ENCODE results near the gene LAMA3.
A peak's percentile ranks its signal among the peaks of the same experiment; 100 is the strongest.

LAMA3 gene

DNA sequence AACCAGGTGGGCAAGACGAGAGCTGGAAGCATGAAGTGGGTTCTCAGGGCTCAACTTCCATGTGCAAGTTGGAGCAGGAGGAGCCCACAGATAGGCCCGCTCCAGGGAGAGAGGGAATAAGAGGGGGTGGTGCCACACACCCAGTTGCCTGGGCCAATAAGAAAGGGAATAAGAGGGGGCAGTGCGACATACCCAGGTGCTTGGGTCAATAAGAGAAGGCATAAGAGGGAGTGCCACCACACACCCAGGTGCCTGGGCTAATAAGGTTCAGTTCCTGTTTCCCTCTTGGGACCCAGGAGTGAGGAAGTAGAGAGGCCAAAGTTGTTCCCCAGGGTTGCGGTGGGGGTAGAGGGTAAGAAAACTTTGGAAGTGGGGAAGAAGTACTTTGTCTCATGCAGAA is 127.5 kb downstream of the LAMA3 start:
- H3K4me1 ChIP-seq (ENCODE audit: control insufficient read depth, insufficient read depth, low read length) = no peaks in the 10 kb centered on the region
- H3K36me3 ChIP-seq (ENCODE audit: insufficient read depth, low read length) = no peaks in the 10 kb centered on the region
- no peak overlapping the region for H3K4me3 ChIP-seq (ENCODE audit: low read length)

DNA sequence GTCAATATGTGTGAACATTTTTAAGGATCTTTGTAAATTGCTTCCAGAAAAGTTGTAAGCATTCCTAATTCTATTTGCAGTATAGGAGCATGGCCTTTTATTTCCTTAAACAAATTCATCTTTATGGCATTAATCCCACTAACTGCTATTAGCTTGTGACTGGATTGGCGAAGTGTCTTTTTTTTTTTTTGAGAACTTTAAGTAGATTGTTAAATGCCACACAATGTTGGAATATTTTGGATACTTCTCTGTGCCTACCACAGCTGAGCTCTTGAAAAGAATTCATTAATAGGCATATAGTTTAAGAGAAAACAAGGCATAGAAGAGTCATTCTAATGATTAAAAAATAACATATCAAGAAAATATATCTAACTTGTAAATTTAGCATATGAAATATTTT is 129.7 kb downstream of the LAMA3 start:
- H3K4me1 ChIP-seq (ENCODE audit: control insufficient read depth, insufficient read depth, low read length) = no peaks in the 10 kb centered on the region
- H3K27me3 ChIP-seq (ENCODE audit: control insufficient read depth, insufficient read depth, low read length) = no peaks in the 10 kb centered on the region
- H3K4me2 ChIP-seq (ENCODE audit: low read length) = no peak overlapping the region
- no peaks in the 10 kb centered on the region for H3K36me3 ChIP-seq (ENCODE audit: insufficient read depth, low read length)
- H3K9me3 ChIP-seq (replicated peaks; ENCODE audit: low read length) = no peaks in the 10 kb centered on the region
- no peak overlapping the region for H3K4me3 ChIP-seq (ENCODE audit: low read length)
- H3K9ac ChIP-seq (ENCODE audit: low read depth, low read length) = no peak overlapping the region

More for the DNA sequence above, 127.5 kb downstream of the LAMA3 start:
- Histone ChIP-seq H3K9me3 (replicated peaks; ENCODE audit: low read length) (no peaks in the 10 kb centered on the region), H3K9ac (ENCODE audit: low read depth, low read length) (no peak overlapping the region), H3K27me3 (ENCODE audit: control insufficient read depth, insufficient read depth, low read length) (no peaks in the 10 kb centered on the region), H3K4me2 (ENCODE audit: low read length) (no peak overlapping the region)

DNA sequence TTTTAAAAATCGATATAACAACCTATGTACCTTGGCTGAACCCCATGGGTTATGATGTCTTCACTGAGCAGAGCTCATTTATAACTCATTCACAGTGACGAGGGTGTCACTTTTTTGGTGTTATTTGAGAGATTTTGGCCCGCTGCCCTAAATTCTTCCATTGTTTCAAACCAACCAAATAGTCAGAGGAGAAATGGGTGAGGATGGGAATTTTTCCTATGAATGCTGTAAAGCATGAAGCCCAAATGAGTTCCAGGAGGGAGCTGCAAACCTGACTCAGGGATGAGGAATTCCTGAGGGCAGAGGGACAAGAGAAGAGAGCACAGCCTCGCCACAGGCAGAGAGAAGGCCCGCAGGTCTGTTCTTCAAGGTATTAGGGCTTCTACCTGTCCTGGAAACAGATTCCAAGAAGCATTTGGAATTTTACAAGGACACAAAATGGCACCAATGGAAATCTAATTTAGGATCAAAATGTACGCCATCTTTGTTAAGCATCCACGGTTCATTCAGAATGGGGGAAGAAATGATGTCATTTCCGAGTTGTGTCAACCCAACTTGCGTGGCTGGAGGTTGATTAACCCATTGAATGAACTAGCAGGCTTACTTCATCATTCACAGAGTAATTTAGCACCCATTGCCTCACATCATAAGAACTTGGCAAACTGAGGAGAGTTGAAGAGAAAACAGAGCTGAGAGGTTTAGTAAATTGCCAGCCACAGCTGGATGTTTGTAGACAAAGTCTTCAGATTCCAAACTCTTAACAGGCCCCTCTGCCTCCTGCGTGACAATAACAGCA is 133.5 kb downstream of the LAMA3 start:
- no peak overlapping the region for H3K4me3 ChIP-seq (ENCODE audit: low read length)

DNA sequence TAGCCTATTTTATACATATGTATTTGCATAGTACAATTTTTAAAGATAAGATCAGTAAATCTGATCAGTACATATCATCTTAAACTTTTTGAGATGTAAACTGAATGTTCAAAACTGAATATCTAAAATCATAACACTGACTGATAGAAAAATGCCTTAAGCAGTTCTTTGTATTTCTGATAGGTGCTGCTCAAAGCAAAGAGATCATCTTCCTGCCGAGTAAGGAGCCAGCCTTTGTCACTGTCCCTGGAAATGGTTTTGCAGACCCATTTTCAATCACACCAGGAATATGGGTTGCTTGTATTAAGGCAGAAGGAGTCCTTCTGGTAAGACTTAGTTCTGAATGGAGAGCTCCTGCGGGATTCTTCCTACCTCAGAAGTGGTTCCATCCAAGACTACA is 135.0 kb downstream of the LAMA3 start:
- Histone ChIP-seq H3K4me3 (ENCODE audit: low read length) (no peak overlapping the region), H3K4me1 (ENCODE audit: control insufficient read depth, insufficient read depth, low read length) (peaks cover 38% of the 10 kb centered on the region), H3K36me3 (ENCODE audit: insufficient read depth, low read length) (no peaks in the 10 kb centered on the region), H3K9me3 (replicated peaks; ENCODE audit: low read length) (no peaks in the 10 kb centered on the region), H3K4me2 (ENCODE audit: low read length) (no peak overlapping the region), H3K9ac (ENCODE audit: low read depth, low read length) (no peak overlapping the region), H3K27me3 (ENCODE audit: control insufficient read depth, insufficient read depth, low read length) (no peaks in the 10 kb centered on the region)

More for the DNA sequence above, 133.5 kb downstream of the LAMA3 start:
- no peaks in the 10 kb centered on the region for H3K9me3 ChIP-seq (replicated peaks; ENCODE audit: low read length)
- H3K9ac ChIP-seq (ENCODE audit: low read depth, low read length) = no peak overlapping the region
- peaks cover 27% of the 10 kb centered on the region for H3K4me1 ChIP-seq (ENCODE audit: control insufficient read depth, insufficient read depth, low read length)
- H3K4me2 ChIP-seq (ENCODE audit: low read length) = no peak overlapping the region
- H3K36me3 ChIP-seq (ENCODE audit: insufficient read depth, low read length) = no peaks in the 10 kb centered on the region
- H3K27me3 ChIP-seq (ENCODE audit: control insufficient read depth, insufficient read depth, low read length) = no peaks in the 10 kb centered on the region

DNA sequence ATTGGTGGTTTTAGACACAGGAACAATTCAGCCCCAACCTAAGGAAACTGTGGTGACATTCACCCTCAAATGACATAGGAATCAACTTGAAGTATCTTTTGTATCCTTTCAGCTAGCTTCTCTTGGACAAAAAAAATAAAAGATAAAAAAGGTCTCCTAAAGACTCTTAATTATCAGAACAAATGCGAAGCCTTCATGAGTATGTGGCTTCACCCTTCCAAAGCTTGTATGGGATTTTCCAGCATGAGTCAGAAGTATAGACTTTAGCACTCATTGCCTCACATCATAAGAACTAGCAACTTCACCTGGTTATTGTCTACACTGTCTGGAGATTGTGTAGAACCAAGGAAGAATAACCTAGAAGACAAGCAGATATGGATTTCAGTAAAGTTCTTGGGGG is 135.4 kb downstream of the LAMA3 start:
- Histone ChIP-seq H3K4me3 (ENCODE audit: low read length) (no peak overlapping the region), H3K4me1 (ENCODE audit: control insufficient read depth, insufficient read depth, low read length) (peaks cover 38% of the 10 kb centered on the region), H3K27me3 (ENCODE audit: control insufficient read depth, insufficient read depth, low read length) (no peaks in the 10 kb centered on the region), H3K4me2 (ENCODE audit: low read length) (no peak overlapping the region), H3K9ac (ENCODE audit: low read depth, low read length) (no peak overlapping the region), H3K36me3 (ENCODE audit: insufficient read depth, low read length) (no peaks in the 10 kb centered on the region), H3K9me3 (replicated peaks; ENCODE audit: low read length) (no peaks in the 10 kb centered on the region)

DNA sequence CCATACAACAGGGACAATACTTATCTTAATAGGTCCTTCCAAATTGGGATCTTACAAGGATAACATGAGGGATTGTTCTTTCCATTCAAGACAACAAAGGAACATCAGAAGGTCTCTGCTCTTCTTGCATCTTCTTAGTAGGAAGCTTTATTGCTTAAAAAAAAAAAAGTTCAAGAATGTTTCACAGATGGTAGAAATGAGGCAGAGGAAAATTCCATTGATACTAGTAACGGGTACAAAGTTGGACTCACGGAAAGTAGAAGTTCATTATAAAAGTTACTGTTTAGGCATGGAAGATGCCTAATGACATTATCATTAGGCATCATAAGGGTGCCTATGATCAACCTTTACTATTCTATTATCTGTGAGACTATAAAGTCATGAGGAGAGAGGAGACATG is 136.2 kb downstream of the LAMA3 start:
- Histone ChIP-seq H3K36me3 (ENCODE audit: insufficient read depth, low read length) (no peaks in the 10 kb centered on the region), H3K4me1 (ENCODE audit: control insufficient read depth, insufficient read depth, low read length) (peaks cover 38% of the 10 kb centered on the region), H3K4me2 (ENCODE audit: low read length) (peak overlapping the region; percentile 49), H3K9ac (ENCODE audit: low read depth, low read length) (peak overlapping the region; percentile 48), H3K27me3 (ENCODE audit: control insufficient read depth, insufficient read depth, low read length) (no peaks in the 10 kb centered on the region), H3K4me3 (ENCODE audit: low read length) (no peak overlapping the region), H3K9me3 (replicated peaks; ENCODE audit: low read length) (no peaks in the 10 kb centered on the region)

DNA sequence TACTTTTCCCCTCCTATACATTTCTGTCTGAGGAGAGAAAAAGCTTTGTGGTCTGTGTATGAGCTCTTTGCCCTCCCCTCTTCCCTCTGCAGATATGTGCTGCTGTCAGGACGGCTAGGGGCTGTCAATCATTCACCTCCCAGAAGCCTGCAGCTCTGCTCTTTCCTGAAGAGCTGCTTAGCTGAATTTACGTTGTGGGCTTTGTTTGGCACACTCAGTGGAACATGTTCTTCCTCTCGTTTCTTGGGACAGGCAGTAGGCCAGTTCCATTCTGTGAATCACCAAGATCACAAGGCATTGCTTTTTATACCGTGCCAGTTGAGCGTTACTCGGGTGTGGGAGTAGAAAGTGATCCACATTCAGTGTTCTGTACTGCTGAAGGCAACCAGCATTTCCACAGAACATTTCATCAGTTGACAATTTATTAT is 136.7 kb downstream of the LAMA3 start:
- Histone ChIP-seq H3K27me3 (ENCODE audit: control insufficient read depth, insufficient read depth, low read length) (no peaks in the 10 kb centered on the region), H3K9ac (ENCODE audit: low read depth, low read length) (peak overlapping the region; percentile 48), H3K4me2 (ENCODE audit: low read length) (peak overlapping the region; percentile 49), H3K9me3 (replicated peaks; ENCODE audit: low read length) (no peaks in the 10 kb centered on the region), H3K4me1 (ENCODE audit: control insufficient read depth, insufficient read depth, low read length) (peaks cover 38% of the 10 kb centered on the region), H3K4me3 (ENCODE audit: low read length) (no peak overlapping the region), H3K36me3 (ENCODE audit: insufficient read depth, low read length) (no peaks in the 10 kb centered on the region)

DNA sequence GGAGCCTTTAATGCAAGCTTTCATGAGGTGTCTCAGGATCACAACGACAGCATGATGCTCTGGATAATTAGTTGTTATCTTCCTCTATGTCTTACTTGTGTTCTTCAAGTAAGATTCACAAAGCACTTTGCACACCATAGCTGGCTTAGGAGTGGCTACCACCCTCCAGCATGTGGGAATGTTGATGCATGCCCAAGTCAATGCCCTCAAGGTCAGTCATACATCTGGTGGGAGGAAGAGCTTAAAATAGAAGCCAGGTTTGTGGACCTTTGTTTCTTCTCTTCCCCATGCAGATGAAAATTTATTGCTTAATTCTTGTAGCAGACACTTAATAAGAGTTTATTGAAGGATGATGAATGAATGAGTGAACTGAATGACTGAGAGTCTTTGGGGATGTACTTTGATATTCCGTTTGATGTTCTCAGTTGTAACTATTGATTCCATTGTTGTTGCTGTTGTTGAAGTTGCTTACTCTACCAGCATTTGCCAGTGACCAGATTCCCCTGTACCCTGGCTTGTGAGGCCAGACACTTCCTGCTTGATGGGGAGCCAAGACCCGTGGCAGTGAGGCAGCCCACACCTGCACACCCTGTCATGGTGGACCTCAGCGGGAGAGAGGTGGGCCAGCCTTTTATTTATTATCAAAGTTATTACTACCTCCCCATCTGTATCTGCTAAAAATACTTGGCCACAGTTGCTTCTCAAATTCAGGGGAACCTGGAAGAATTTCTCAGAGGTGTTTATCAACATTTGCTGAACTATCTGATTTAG is 137.8 kb downstream of the LAMA3 start:
- Histone ChIP-seq H3K9ac (ENCODE audit: low read depth, low read length) (no peak overlapping the region), H3K4me2 (ENCODE audit: low read length) (no peak overlapping the region), H3K9me3 (replicated peaks; ENCODE audit: low read length) (no peaks in the 10 kb centered on the region), H3K36me3 (ENCODE audit: insufficient read depth, low read length) (no peaks in the 10 kb centered on the region), H3K4me3 (ENCODE audit: low read length) (no peak overlapping the region), H3K27me3 (ENCODE audit: control insufficient read depth, insufficient read depth, low read length) (no peaks in the 10 kb centered on the region), H3K4me1 (ENCODE audit: control insufficient read depth, insufficient read depth, low read length) (peaks cover 38% of the 10 kb centered on the region)

DNA sequence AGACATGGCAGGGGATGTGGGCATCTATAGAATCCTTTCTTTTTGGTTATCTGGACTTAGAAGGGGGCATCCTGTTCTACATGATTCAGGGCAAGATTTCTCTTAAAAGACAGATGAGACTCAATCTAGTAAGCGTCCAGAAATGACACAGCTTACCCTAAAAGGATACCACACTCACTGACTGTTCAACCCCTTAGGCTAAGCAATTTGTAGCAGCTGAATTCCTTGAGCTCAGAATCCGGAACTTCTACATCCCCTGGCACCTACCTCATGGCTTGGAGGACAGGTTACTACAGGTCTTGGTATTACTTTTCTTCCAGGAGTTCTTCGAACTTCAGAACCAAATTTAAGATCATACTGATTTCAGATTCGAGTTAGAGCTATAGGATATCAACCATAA is 138.4 kb downstream of the LAMA3 start:
- H3K36me3 ChIP-seq (ENCODE audit: insufficient read depth, low read length) = no peaks in the 10 kb centered on the region
- H3K9ac ChIP-seq (ENCODE audit: low read depth, low read length) = no peak overlapping the region
- no peak overlapping the region for H3K4me3 ChIP-seq (ENCODE audit: low read length)
- no peaks in the 10 kb centered on the region for H3K27me3 ChIP-seq (ENCODE audit: control insufficient read depth, insufficient read depth, low read length)
- H3K9me3 ChIP-seq (replicated peaks; ENCODE audit: low read length) = no peaks in the 10 kb centered on the region
- peaks cover 38% of the 10 kb centered on the region for H3K4me1 ChIP-seq (ENCODE audit: control insufficient read depth, insufficient read depth, low read length)
- H3K4me2 ChIP-seq (ENCODE audit: low read length) = no peak overlapping the region

DNA sequence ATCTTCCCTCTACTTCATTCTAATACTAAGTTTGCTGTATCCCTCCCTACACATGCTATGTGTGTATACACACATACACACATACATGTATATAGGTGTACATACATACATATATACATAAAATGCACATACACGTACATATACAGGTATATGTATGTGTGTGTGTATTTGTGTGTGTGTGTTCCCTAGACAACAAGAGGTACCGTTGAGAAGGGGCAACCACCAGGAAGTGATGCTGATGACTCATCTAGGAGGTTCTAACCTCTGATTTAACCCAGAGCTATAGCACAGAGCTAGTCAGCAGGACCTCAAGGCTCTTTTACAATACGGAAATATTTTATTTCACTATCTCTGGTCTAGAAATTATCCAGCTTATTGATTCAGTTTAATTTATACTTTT is 139.2 kb downstream of the LAMA3 start:
- Histone ChIP-seq H3K9me3 (replicated peaks; ENCODE audit: low read length) (no peaks in the 10 kb centered on the region), H3K4me1 (ENCODE audit: control insufficient read depth, insufficient read depth, low read length) (peaks cover 38% of the 10 kb centered on the region), H3K27me3 (ENCODE audit: control insufficient read depth, insufficient read depth, low read length) (no peaks in the 10 kb centered on the region), H3K4me3 (ENCODE audit: low read length) (no peak overlapping the region), H3K36me3 (ENCODE audit: insufficient read depth, low read length) (no peaks in the 10 kb centered on the region), H3K4me2 (ENCODE audit: low read length) (peak overlapping the region; percentile 13), H3K9ac (ENCODE audit: low read depth, low read length) (no peak overlapping the region)

DNA sequence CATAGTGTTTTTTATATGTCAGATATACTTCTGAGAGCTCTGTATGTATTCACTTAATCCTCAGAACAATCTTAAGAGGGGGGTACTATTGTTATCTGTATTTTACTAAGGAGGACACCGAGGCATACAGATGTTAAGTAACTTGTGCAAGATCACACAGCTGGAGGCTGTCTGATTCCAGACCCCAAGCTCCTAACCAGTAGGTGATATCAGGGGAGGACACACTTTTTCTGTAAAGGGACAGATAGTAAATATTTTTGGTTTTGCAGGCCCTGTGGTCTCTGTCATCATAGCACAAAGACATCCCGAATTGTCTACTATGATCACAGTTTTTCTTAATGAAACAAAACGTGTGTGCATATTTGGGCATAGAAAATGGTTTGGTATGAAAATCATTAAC is 143.7 kb downstream of the LAMA3 start:
- no peak overlapping the region for H3K4me3 ChIP-seq (ENCODE audit: low read length)
- no peaks in the 10 kb centered on the region for H3K36me3 ChIP-seq (ENCODE audit: insufficient read depth, low read length)
- H3K4me2 ChIP-seq (ENCODE audit: low read length) = no peak overlapping the region
- no peaks in the 10 kb centered on the region for H3K9me3 ChIP-seq (replicated peaks; ENCODE audit: low read length)
- no peak overlapping the region for H3K9ac ChIP-seq (ENCODE audit: low read depth, low read length)
- peaks cover 25% of the 10 kb centered on the region for H3K4me1 ChIP-seq (ENCODE audit: control insufficient read depth, insufficient read depth, low read length)
- no peaks in the 10 kb centered on the region for H3K27me3 ChIP-seq (ENCODE audit: control insufficient read depth, insufficient read depth, low read length)

All from skeletal muscle satellite cell (primary cell).